Measurements from ENCODE around the gene RPL4.

- no peak for TF ChIP-seq CTCF (IDR thresholded peaks at IDR 0.05)
- no peak for TF ChIP-seq EZH2 (IDR thresholded peaks at IDR 0.05)
- no peak for TF ChIP-seq EZH2phosphoT487 (IDR thresholded peaks at IDR 0.05)
These were observed 766 bp upstream of the RPL4 start for GRCh38 chr15:66505430-66505811.
